ENCODE data around the gene LGALS7.

LGALS7 gene

GRCh38 chr19:38737921-38738737 is 35.2 kb downstream of the LGALS7 start:
- DNase-seq, result no peak

- peak; percentile 58 for DNase-seq
Measured at GRCh38 chr19:38737281-38737865, 35.9 kb downstream of the LGALS7 start.

GRCh38 chr19:38736413-38737280 is 36.7 kb downstream of the LGALS7 start:
- DNase-seq, result peak; percentile 84

GRCh38 chr19:38736036-38736412 is 37.3 kb downstream of the LGALS7 start:
- DNase-seq, result peak; percentile 85

GRCh38 chr19:38735257-38735686 is 38.0 kb downstream of the LGALS7 start:
- peak; percentile 73 for DNase-seq

GRCh38 chr19:38734426-38735256 is 38.7 kb downstream of the LGALS7 start:
- DNase-seq, result peak; percentile 67

- no peak for DNase-seq
Measured at GRCh38 chr19:38734176-38734425, 39.2 kb downstream of the LGALS7 start.

- DNase-seq, result no peak
Measured at GRCh38 chr19:38733493-38734175, 39.7 kb downstream of the LGALS7 start.

GRCh38 chr19:38733241-38733492 is 40.1 kb downstream of the LGALS7 start:
- no peak for DNase-seq

GRCh38 chr19:38731654-38732301 is 41.5 kb downstream of the LGALS7 start:
- no peak for DNase-seq

GRCh38 chr19:38730731-38731589 is 42.4 kb downstream of the LGALS7 start:
- no peak for DNase-seq

GRCh38 chr19:38730470-38730730 is 42.9 kb downstream of the LGALS7 start:
- DNase-seq, result no peak

GRCh38 chr19:38729653-38730469 is 43.5 kb downstream of the LGALS7 start:
- peak; percentile 95 for DNase-seq

GRCh38 chr19:38728752-38729541 is 44.4 kb downstream of the LGALS7 start:
- DNase-seq, result no peak

- no peak for DNase-seq
Measured at GRCh38 chr19:38727868-38728660, 45.3 kb downstream of the LGALS7 start.

- DNase-seq, result no peak
Measured at GRCh38 chr19:38727306-38727867, 45.9 kb downstream of the LGALS7 start.

GRCh38 chr19:38726761-38727301 is 46.5 kb downstream of the LGALS7 start:
- no peak for DNase-seq

GRCh38 chr19:38726284-38726673 is 47.0 kb downstream of the LGALS7 start:
- DNase-seq, result no peak
